Erythroblast (primary cell): ENCODE data around the gene SPSB1.

ENCODE experiments used
- GATA1 ChIP-seq: IDR thresholded peaks from 2 replicates; pipeline ENCODE4 v1.6.1; 2011; ENCODE audit warnings: low read depth, mild to moderate bottlenecking, control low read depth, low read length, moderate library complexity
- POLR2A ChIP-seq: IDR thresholded peaks from 2 replicates; pipeline ENCODE4 v1.6.1; 2011; ENCODE audit warnings: mild to moderate bottlenecking, low read length

DNA sequence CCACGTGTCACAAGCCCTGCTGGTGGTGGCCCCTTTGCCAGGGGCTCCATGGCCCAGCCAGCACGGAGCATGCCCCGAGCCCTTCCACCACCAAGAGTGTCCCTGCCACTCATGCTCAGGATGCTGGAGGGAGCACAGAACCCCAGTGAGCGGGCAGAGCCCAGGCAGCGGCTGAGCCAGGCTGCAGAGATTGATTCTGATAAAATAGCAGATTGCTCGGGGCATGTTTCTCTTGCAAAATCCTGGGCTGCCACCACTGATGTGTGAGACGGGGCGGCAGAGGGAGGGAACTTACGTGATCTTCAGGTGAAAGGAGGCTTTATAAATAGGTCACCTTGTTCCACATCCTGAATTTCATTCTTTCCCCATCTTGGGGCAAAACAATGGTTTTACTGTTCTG is 53.2 kb downstream of the SPSB1 start:
- TF ChIP-seq POLR2A (no peak), GATA1 (no peak)
